HFFc6 (cell line): Measurements from ENCODE around the gene OR2V2. TPM values are rescaled to one million over a fixed set of nuclear protein-coding genes. Genes with fewer than 3 reads are reported as not detected.
A peak's percentile ranks its signal among the peaks of the same experiment; 100 is the strongest.

Source experiments
- DNase-seq: peaks from one replicate; pipeline ENCODE4 v3.0.0-alpha.2; 2018
- H3K27ac Mint-ChIP-seq: 2 replicates; pipeline ENCODE4 v1.8.0; 2020; ENCODE audit warnings: mild to moderate bottlenecking, mixed read lengths
- H3K27me3 Mint-ChIP-seq: 2 replicates; pipeline ENCODE4 v1.8.0; 2021; ENCODE audit warnings: mild to moderate bottlenecking, moderate library complexity, mixed read lengths; ENCODE audit not compliant: insufficient read depth
- H3K36me3 Mint-ChIP-seq: 2 replicates; pipeline ENCODE4 v1.8.0; 2021; ENCODE audit warnings: low read depth, mixed read lengths
- H3K4me1 Mint-ChIP-seq: 2 replicates; pipeline ENCODE4 v1.8.0; 2020; ENCODE audit warnings: low read depth, mixed read lengths
- H3K4me3 Mint-ChIP-seq: 2 replicates; pipeline ENCODE4 v1.8.0; 2020; ENCODE audit warnings: mild to moderate bottlenecking, moderate library complexity, mixed read lengths
- H3K9me3 Mint-ChIP-seq: 2 replicates; pipeline ENCODE4 v1.8.0; 2020; ENCODE audit warnings: mild to moderate bottlenecking, mixed read lengths
- total RNA-seq, 6 experiments: library from RNA; stranded (reverse); fragmentation: NEBNext Ultra II Directional; extraction: Animal tissue kit (Norgen Biotek cat#: 25700); gene quantifications; 2 replicates in 1 of 6; 3 replicates in 5 of 6; pipeline ENCODE4 v1.2.3, GENCODE V29; 2021
- TF ChIP-seq, protein P1 (sequence below): fragments of 200-600 bp; sonication (generic); IDR thresholded peaks from 2 replicates; pipeline ENCODE4 v1.5.0; 2021; ENCODE audit warnings: antibody characterized with exemption, mild to moderate bottlenecking

Gene OR2V2
- total RNA-seq, 6 experiments from 2014 or later, result not detected

DNA sequence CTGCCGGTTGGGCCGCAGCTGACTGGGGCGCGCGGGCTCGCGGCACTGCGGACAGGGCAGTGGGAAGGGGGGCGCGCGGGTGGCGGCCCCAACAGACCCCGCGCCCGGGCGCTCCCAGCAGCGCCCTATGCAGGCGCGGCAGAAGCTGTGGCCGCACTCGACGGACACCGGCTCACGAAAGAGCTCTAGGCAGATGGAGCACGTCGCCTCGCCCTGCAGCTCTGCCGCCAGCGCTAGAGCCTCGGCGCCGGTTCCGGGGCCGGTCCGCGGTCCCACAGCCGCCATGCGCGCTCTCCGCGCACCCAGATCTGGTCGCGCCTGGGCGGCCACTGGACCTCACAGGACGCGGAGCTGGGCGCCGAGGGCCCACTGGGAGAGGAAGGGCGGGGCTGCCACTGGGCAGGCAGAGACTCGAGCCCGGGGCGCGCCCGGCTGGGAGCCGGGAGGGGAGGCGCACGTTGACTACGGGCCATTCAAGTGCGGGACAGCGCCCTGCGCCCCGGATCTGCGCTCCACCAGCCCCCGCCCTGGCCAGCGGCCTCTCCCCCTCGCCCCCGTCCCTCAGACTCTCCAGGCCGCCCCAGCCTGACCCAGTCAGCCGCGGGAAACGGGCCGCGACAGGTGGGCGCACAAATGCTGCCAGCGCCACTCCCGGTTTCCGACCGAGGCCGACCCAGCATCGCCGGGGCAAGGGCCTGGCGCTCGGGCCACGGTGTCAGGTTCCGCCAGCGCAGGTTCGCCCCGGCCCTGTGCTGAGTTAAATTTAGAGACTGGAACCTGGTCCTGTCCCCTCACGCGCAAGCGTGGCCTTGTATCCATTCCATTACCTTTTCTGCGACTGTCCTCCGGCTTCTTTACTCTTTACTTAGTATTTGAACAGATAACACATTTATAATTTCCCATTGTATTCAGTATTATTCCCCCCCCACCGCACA lies 57.7 kb downstream of the OR2V2 start, which contains the start of gene TRIM7:
Gene TRIM7 (minus strand): TSS at position 371 of the 935 bp plus-strand sequence. CDS start 86 bp downstream, at position 285.
- H3K4me1 Mint-ChIP-seq, result peaks cover 31% of the 10 kb centered on the region
- H3K27me3 Mint-ChIP-seq, result peaks cover 15% of the 10 kb centered on the region
- H3K27ac Mint-ChIP-seq, result peak within 1 kb of the TSS; percentile 42
- TF ChIP-seq, protein P1, sequence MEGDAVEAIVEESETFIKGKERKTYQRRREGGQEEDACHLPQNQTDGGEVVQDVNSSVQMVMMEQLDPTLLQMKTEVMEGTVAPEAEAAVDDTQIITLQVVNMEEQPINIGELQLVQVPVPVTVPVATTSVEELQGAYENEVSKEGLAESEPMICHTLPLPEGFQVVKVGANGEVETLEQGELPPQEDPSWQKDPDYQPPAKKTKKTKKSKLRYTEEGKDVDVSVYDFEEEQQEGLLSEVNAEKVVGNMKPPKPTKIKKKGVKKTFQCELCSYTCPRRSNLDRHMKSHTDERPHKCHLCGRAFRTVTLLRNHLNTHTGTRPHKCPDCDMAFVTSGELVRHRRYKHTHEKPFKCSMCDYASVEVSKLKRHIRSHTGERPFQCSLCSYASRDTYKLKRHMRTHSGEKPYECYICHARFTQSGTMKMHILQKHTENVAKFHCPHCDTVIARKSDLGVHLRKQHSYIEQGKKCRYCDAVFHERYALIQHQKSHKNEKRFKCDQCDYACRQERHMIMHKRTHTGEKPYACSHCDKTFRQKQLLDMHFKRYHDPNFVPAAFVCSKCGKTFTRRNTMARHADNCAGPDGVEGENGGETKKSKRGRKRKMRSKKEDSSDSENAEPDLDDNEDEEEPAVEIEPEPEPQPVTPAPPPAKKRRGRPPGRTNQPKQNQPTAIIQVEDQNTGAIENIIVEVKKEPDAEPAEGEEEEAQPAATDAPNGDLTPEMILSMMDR, result no peak
- peak within 1 kb of the TSS; percentile 92 for H3K4me3 Mint-ChIP-seq
- H3K9me3 Mint-ChIP-seq, result no peaks in the 10 kb centered on the region; the same call in 1 of the 2 replicates
- no peak for DNase-seq
- no peaks in the 10 kb centered on the region for H3K36me3 Mint-ChIP-seq

DNA sequence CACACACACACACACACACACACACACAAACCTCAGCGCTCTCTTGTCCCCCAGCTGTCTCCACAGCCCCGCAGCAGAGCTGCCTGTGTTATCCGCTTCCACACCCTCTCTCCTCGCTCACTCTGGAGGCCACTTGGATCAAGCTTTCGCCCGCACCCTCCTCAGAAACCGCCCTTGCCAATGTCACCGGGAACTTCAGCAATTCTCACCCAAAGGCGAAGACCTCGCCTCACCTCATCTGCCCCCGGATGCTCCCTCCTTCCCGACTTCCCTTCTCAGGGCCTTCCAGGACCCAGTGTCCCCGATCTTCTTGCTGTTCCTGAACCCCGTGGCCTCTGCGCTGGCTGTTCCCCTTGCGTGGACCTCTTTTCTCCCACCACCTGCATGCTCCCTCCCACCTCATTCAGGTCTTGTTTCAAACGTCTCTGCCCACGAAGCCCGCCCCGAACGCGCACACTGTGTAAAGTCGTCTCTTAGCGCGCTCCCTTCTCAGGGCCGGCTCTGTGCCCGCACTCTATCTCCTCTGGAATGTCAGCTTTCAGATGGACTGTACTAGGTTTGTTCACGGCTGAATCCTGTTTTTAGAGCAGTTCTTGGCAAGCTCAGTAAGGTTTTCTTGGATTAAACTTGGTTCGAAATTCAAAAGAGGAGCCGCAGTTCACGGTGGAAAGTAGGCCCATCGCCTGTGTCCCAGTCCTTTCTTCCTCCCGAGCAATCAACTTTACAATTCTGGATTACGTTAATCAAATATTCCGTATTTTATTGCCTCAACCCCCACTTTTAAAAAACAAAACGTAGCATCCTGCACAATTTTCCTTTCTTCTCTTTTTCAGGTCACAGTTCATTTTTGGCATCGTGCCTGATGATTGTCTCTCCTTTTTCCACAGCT lies 58.6 kb downstream of the OR2V2 start:
- DNase-seq, result no peak
- TF ChIP-seq, protein P1, result no peak
- H3K36me3 Mint-ChIP-seq, result no peaks in the 10 kb centered on the region
- peaks cover 31% of the 10 kb centered on the region for H3K4me1 Mint-ChIP-seq
- no peaks in the 10 kb centered on the region; the same call in 1 of the 2 replicates for H3K9me3 Mint-ChIP-seq
- H3K4me3 Mint-ChIP-seq, result peak overlapping the region; percentile 92
- H3K27ac Mint-ChIP-seq, result peak overlapping the region; percentile 90
- peaks cover 15% of the 10 kb centered on the region for H3K27me3 Mint-ChIP-seq

DNA sequence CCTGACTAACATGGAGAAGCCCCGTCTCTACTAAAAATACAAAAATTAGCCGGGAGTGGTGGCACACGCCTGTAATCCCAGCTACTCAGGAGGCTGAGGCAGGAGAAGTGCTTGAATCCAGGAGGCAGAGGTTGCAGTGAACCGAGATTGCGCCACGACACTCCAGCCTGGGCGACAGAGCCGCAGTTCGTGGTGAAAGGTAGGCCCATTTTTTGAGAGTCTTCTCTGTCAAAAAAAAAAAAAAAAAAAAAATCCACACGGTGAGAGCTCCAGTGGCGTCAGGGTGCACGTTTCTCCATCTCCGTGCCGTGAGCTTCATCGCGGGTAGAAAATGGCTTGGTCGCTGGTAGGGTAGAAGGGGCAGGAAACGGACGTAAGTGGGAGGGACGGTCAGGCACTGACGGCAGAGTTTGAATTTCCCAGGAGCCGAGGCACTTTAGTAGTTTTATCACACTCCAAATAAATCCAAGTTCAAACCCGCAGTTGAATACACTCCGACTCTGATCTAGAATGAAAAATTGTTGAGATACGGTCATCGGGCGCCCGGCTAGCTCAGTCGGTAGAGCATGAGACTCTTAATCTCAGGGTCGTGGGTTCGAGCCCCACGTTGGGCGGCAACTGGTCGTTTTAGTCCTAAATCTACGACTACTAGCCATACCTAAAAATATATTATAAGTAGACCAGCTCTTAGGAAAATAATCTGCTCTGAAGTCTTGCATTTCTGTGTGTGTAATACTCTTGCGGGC lies 60.0 kb downstream of the OR2V2 start:
- no peaks in the 10 kb centered on the region for H3K36me3 Mint-ChIP-seq
- TF ChIP-seq, protein P1, result no peak
- DNase-seq, result peak; percentile 92
- peak overlapping the region; percentile 90 for H3K27ac Mint-ChIP-seq
- H3K4me1 Mint-ChIP-seq, result peaks cover 31% of the 10 kb centered on the region
- peak overlapping the region; percentile 92 for H3K4me3 Mint-ChIP-seq
- no peaks in the 10 kb centered on the region; the same call in 1 of the 2 replicates for H3K9me3 Mint-ChIP-seq
- peaks cover 15% of the 10 kb centered on the region for H3K27me3 Mint-ChIP-seq

DNA sequence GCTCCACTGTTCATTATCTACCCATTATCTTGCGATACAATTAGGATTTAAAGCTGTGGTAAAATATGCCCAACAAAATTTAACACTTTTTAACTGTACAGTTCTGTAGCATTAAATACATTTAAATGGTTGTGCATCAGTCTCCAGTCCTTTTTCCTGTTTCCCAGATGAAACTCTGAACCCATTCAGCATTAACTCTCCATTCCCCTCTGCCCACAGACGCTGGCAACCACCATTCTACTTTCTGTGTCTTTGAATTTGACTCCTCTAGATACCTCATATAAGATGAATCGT lies 60.5 kb downstream of the OR2V2 start:
- peaks cover 31% of the 10 kb centered on the region for H3K4me1 Mint-ChIP-seq
- TF ChIP-seq, protein P1, result no peak
- H3K36me3 Mint-ChIP-seq, result no peaks in the 10 kb centered on the region
- H3K27me3 Mint-ChIP-seq, result peaks cover 16% of the 10 kb centered on the region
- H3K27ac Mint-ChIP-seq, result peak overlapping the region; percentile 90; the same call in 1 of the 2 replicates
- peak overlapping the region; percentile 92 for H3K4me3 Mint-ChIP-seq
- no peaks in the 10 kb centered on the region; the same call in 1 of the 2 replicates for H3K9me3 Mint-ChIP-seq
- DNase-seq, result no peak

Other genes with a start within 250 kb of the OR2V2 start
- gene BTNL8, start 248.4 kb upstream of the OR2V2 start, total RNA-seq, result not detected
- gene BTNL3, start 158.7 kb upstream of the OR2V2 start, total RNA-seq, result not detected
- gene BTNL9, start 107.3 kb upstream of the OR2V2 start, total RNA-seq, result not detected
- gene OR2V1, start 16.4 kb upstream of the OR2V2 start, total RNA-seq, result not detected
- gene TRIM7, start 57.6 kb downstream of the OR2V2 start, total RNA-seq, result 1 to 10 TPM; 2.8 to 7.5 (median 5.3) TPM
- gene TRIM41, start 75.7 kb downstream of the OR2V2 start, total RNA-seq, result 10 to 100 TPM; 20.3 to 24.0 (median 22.5) TPM
- gene RACK1, start 96.3 kb downstream of the OR2V2 start, total RNA-seq, result 1,000 to 10,000 TPM; 1,737 to 2,012 (median 1,885) TPM
- 1 to 10 TPM; 5.2 to 6.9 (median 5.6) TPM for gene TRIM52, start 113.6 kb downstream of the OR2V2 start, total RNA-seq
- gene OR4F3, start 219.7 kb downstream of the OR2V2 start, total RNA-seq, result not detected